Fibroblast of lung (primary cell): ENCODE results near the gene PI16. TPM values are rescaled to one million over a fixed set of nuclear protein-coding genes. Genes with fewer than 3 reads are reported as not detected.
A peak's percentile ranks its signal among the peaks of the same experiment; 100 is the strongest.

ENCODE experiments used
- DNase-seq, 2 donors: peaks; one replicate each; pipeline versions ENCODE4 v3.0.0 to v3.0.0-alpha.2; 2010; ENCODE audit warnings: low read depth in 2 of 2
- H2AFZ ChIP-seq: 2 replicates; pipeline ENCODE4 v1.5.1; 2012; ENCODE audit warnings: low read length, control low read depth, inconsistent platforms
- H3K27ac ChIP-seq: 2 replicates; pipeline ENCODE4 v1.5.1; 2011; ENCODE audit warnings: low read length, control low read depth; ENCODE audit not compliant: insufficient read depth
- H3K27me3 ChIP-seq: 2 replicates; pipeline ENCODE4 v1.5.1; 2011; ENCODE audit warnings: mild to moderate bottlenecking, low read length; ENCODE audit not compliant: control insufficient read depth, insufficient read depth
- H3K36me3 ChIP-seq: 2 replicates; pipeline ENCODE4 v1.5.1; 2011; ENCODE audit warnings: low read length; ENCODE audit not compliant: control insufficient read depth, insufficient read depth
- H3K4me1 ChIP-seq: 2 replicates; pipeline ENCODE4 v1.5.1; 2011; ENCODE audit warnings: low read length; ENCODE audit not compliant: control insufficient read depth, insufficient read depth; ENCODE audit errors: extremely low read depth
- H3K4me2 ChIP-seq: 2 replicates; pipeline ENCODE4 v1.5.1; 2011; ENCODE audit warnings: low read length, control low read depth; ENCODE audit not compliant: insufficient read depth; ENCODE audit errors: extremely low read depth
- H3K4me3 ChIP-seq, 4 experiments: fragments of 200-600 bp in 1 of 4; sonication (generic) in 1 of 4; replicated peaks in 1 of 4; 2 replicates each; pipeline ENCODE4 v1.5.1; 2011 to 2016; ENCODE audit warnings: low read length in 4 of 4, low read depth in 3 of 4, mild to moderate bottlenecking in 3 of 4, control low read depth in 2 of 4, inconsistent platforms in 1 of 4, mixed read lengths in 1 of 4; ENCODE audit not compliant: insufficient read depth in 1 of 4; ENCODE audit errors: control extremely low read depth in 1 of 4
- H3K79me2 ChIP-seq: 2 replicates; pipeline ENCODE4 v1.5.1; 2012; ENCODE audit warnings: mild to moderate bottlenecking, low read length, inconsistent platforms; ENCODE audit not compliant: control insufficient read depth, insufficient read depth
- H3K9ac ChIP-seq: 2 replicates; pipeline ENCODE4 v1.5.1; 2011; ENCODE audit warnings: mild to moderate bottlenecking, low read length, control low read depth; ENCODE audit not compliant: insufficient read depth
- H3K9me3 ChIP-seq: 2 replicates; pipeline ENCODE4 v1.5.1; 2012; ENCODE audit warnings: low read depth, low read length; ENCODE audit not compliant: control insufficient read depth, insufficient read depth
- H4K20me1 ChIP-seq: 2 replicates; pipeline ENCODE4 v1.5.1; 2011; ENCODE audit warnings: low read length; ENCODE audit not compliant: control insufficient read depth, insufficient read depth; ENCODE audit errors: extremely low read depth
- EZH2 ChIP-seq: IDR thresholded peaks from 2 replicates; pipeline ENCODE4 v1.5.1; 2012; ENCODE audit warnings: low read length, control low read depth, mild to moderate bottlenecking; ENCODE audit errors: missing control alignments
- polyA plus RNA-seq, 2 donors: library from polyadenylated mRNA; depleted of rRNA in 1 of 2; stranded (reverse) in 1 of 2; unstranded in 1 of 2; fragments of >200 nt; gene quantifications; 2 replicates each; pipeline ENCODE4 v1.2.1, GENCODE V29; 2011 to 2012; ENCODE audit warnings: missing spikeins in 1 of 2
- total RNA-seq: library from RNA; depleted of rRNA; stranded (reverse); fragments of >200 nt; gene quantifications from 2 replicates; pipeline ENCODE4 v1.2.1, GENCODE V29; 2014
- TF ChIP-seq, protein P1 (sequence below), 2 donors: IDR thresholded peaks in 1 of 2; conservative IDR thresholded peaks in 1 of 2; 1 replicate in 1 of 2; 2 replicates in 1 of 2; pipeline ENCODE4 v1.5.1; 2011 to 2012; ENCODE audit warnings: low read length in 2 of 2, control low read depth in 1 of 2, inconsistent platforms in 1 of 2, low read depth in 1 of 2, mild to moderate bottlenecking in 1 of 2

PI16 gene
- total and polyA plus RNA-seq, 2 donors (not counting 1 experiment from before 2014, with no cell fraction given), result 0.09 TPM; not detected in 1

DNA sequence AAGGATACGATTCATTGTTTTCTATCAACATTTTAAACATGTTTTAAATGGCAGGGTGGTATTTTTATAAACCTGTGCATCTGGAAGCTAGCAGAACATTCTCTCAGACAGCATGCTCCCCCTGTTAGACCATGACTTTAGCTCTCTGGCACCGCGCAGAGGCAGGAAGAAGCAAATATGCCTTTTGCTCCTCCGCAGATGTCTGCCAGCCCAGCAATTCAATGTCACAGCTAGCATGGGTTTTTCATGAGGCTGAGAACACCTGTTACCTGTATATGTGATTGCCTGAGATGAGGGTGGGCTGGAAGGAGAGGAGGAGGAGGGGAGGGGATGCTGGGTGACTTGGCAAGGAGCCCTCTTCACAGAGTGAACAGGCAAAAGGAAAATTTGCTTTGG, 24.8 kb downstream of the PI16 start:
- H3K9ac ChIP-seq, result no peak overlapping the region
- no peak overlapping the region for H2AFZ ChIP-seq
- no peaks in the 10 kb centered on the region for H3K9me3 ChIP-seq
- no peak overlapping the region for H3K27ac ChIP-seq
- peaks cover 7% of the 10 kb centered on the region for H3K4me1 ChIP-seq
- peaks cover 65% of the 10 kb centered on the region for H3K79me2 ChIP-seq
- no peak overlapping the region for H3K4me3 ChIP-seq
- no peak overlapping the region for H3K4me2 ChIP-seq
- peaks cover 3% of the 10 kb centered on the region for H4K20me1 ChIP-seq
- TF ChIP-seq EZH2, result no peak
- TF ChIP-seq, protein P1, sequence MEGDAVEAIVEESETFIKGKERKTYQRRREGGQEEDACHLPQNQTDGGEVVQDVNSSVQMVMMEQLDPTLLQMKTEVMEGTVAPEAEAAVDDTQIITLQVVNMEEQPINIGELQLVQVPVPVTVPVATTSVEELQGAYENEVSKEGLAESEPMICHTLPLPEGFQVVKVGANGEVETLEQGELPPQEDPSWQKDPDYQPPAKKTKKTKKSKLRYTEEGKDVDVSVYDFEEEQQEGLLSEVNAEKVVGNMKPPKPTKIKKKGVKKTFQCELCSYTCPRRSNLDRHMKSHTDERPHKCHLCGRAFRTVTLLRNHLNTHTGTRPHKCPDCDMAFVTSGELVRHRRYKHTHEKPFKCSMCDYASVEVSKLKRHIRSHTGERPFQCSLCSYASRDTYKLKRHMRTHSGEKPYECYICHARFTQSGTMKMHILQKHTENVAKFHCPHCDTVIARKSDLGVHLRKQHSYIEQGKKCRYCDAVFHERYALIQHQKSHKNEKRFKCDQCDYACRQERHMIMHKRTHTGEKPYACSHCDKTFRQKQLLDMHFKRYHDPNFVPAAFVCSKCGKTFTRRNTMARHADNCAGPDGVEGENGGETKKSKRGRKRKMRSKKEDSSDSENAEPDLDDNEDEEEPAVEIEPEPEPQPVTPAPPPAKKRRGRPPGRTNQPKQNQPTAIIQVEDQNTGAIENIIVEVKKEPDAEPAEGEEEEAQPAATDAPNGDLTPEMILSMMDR (conservative IDR thresholded peaks at IDR 0.05 in 1 of 2, IDR thresholded peaks at IDR 0.05 in 1 of 2; ENCODE audit: low read depth in 1 of 2, low read length in 2 of 2), result peak; percentile 74 to 81
- peaks cover 29% of the 10 kb centered on the region for H3K36me3 ChIP-seq
- DNase-seq, result peak; percentile 28 to 58
- H3K27me3 ChIP-seq, result no peaks in the 10 kb centered on the region

DNA sequence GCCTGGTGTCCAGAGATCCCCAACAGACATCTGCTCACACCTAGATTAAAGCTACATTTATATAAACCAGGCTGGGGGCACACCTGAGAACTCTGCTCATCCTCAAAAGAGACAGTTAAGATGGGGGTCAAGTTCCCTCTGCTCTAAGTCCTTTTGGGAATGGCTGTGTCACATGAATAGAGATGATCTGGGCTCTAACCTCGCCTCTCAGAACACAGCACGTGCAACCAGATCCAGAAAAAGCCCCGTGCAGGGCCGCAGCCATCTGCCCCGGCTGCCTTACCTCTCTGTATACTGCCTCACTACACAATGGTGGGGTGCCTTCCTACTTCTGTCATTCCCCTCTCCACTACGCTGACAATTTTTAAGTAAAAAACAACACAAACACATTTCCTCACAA, 25.6 kb downstream of the PI16 start:
- Histone ChIP-seq H3K9me3 (no peaks in the 10 kb centered on the region), H3K27me3 (no peaks in the 10 kb centered on the region), H3K4me3 (no peak overlapping the region), H3K27ac (no peak overlapping the region), H3K79me2 (peaks cover 73% of the 10 kb centered on the region), H3K36me3 (peaks cover 23% of the 10 kb centered on the region), H3K4me2 (no peak overlapping the region), H3K4me1 (peaks cover 7% of the 10 kb centered on the region), H2AFZ (no peak overlapping the region), H4K20me1 (peaks cover 3% of the 10 kb centered on the region), H3K9ac (no peak overlapping the region)
- DNase-seq, result no peak
- TF ChIP-seq EZH2, result no peak
- TF ChIP-seq, protein P1 (conservative IDR thresholded peaks at IDR 0.05 in 1 of 2, IDR thresholded peaks at IDR 0.05 in 1 of 2; ENCODE audit: low read depth in 1 of 2, low read length in 2 of 2), result no peak

DNA sequence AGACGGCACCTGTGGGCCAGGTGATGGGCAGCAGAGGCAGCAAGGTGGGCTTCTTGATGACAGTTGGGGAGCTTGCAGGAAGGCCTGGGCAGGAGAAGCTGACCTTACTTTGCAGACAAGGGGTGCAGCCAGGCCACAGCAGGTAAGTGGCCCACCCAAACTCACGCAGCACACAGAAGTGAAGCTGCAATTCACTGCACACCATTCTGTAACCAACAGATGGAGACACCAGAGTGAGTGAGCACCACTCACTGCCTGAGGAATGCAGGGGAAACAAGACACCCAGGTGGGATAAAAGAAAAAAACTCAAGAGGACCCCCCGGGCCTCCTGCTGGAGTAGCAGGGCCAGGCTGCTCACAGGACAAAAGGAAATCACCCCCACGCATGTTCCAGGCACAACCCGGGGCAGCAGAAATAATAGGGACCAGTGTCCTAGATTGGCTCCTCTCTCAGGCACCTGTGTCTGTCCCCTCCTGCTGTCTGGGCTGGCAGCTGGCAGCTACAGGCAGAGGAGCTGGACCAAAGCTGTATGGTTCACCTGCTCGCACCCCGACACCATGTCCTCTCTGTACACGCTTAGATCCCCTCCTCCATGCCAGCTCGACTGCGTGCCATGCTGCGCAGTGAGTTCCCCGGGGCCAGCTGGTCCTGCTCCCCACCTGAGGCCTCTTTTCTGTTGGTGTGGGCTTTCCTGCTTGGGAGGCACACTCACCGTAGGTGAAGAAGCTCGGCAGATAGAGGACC, 26.5 kb downstream of the PI16 start:
- H3K27me3 ChIP-seq, result no peaks in the 10 kb centered on the region
- H3K79me2 ChIP-seq, result peaks cover 81% of the 10 kb centered on the region
- no peak overlapping the region for H3K4me2 ChIP-seq
- H3K4me3 ChIP-seq, result no peak overlapping the region
- no peak overlapping the region for H3K9ac ChIP-seq
- H3K9me3 ChIP-seq, result no peaks in the 10 kb centered on the region
- no peak for TF ChIP-seq EZH2
- TF ChIP-seq, protein P1 (conservative IDR thresholded peaks at IDR 0.05 in 1 of 2, IDR thresholded peaks at IDR 0.05 in 1 of 2; ENCODE audit: low read depth in 1 of 2, low read length in 2 of 2), result no peak
- no peak for DNase-seq
- H3K4me1 ChIP-seq, result peaks cover 7% of the 10 kb centered on the region
- peaks cover 19% of the 10 kb centered on the region for H3K36me3 ChIP-seq
- H3K27ac ChIP-seq, result no peak overlapping the region
- H2AFZ ChIP-seq, result no peak overlapping the region
- H4K20me1 ChIP-seq, result peaks cover 3% of the 10 kb centered on the region
